ENCODE data around the gene KRT6C. TPM values are rescaled to one million over a fixed set of nuclear protein-coding genes. Genes with fewer than 3 reads are reported as not detected.
"Not testable (repeated sequence)": the region's sequence is repeated elsewhere in the genome, so short reads cannot be mapped to it uniquely, and the experiment has no call there.

The KRT6C gene
- total and polyA plus RNA-seq, 2 experiments from 2014 or later: not detected

DNA sequence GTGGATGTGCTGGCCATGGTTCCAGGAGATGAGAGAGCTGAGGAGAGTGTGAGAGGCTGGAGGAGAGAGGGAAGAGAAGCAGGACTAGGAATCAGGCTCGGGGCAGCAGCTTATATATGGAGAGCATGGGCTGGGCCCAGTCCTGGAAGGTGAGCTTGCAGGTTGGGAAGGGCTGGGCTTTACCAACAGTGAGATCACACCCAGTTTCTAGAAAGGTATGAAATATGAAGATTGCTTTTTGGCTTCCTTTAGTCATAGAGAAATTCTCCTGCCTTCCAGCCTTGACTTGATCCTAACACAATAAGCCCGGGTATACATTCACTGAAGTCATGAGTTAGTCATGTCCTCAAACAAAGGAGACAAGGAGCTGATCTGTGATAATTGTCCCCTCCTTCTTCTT lies 19.6 kb upstream of the KRT6C start, which contains the start of gene KRT6A:
TSS of gene KRT6A (minus strand) at position 86 of the 400 bp plus-strand sequence. CDS start at position 17, 69 bp downstream.
- Histone ChIP-seq H3K36me3 (no peaks in the 10 kb centered on the region), H3K27ac (no peak within 1 kb of the TSS), H3K27me3 (peaks cover 3% of the 10 kb centered on the region), H3K4me3 (no peak within 1 kb of the TSS), H3K4me1 (ENCODE audit: low read depth) (peaks cover 7% of the 10 kb centered on the region), H3K9me3 (ENCODE audit: low read depth) (no peaks in the 10 kb centered on the region)
- no peak for DNase-seq (ENCODE audit: low read depth in 1 of 2, low spot score in 1 of 2)
- no peak for TF ChIP-seq CTCF (IDR thresholded peaks at IDR 0.05; ENCODE audit: low read depth, low read length)

DNA sequence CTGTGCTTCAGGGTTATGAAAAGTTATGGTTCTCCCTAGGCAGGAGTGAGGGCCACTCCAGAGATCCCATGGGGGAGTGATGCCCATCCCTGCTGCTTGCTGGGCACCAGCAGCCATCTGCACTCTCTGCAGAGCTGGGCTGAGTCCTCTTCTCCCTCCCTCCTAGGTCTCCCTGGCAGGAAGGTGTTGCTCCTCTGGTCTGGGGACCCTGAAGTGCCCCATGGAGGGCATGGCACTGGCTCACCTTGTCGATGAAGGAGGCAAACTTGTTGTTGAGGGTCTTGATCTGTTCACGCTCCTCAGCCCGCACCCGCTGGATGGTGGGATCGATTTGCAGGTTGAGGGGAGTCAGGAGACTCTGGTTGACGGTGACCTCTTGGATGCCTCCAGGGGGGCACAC lies 18.8 kb upstream of the KRT6C start:
- H3K36me3 ChIP-seq; H3K9me3 ChIP-seq (ENCODE audit: low read depth); DNase-seq (ENCODE audit: low read depth in 1 of 2, low spot score in 1 of 2); H3K27me3 ChIP-seq; H3K27ac ChIP-seq; H3K4me3 ChIP-seq; H3K4me1 ChIP-seq (ENCODE audit: low read depth): not testable (repeated sequence)

DNA sequence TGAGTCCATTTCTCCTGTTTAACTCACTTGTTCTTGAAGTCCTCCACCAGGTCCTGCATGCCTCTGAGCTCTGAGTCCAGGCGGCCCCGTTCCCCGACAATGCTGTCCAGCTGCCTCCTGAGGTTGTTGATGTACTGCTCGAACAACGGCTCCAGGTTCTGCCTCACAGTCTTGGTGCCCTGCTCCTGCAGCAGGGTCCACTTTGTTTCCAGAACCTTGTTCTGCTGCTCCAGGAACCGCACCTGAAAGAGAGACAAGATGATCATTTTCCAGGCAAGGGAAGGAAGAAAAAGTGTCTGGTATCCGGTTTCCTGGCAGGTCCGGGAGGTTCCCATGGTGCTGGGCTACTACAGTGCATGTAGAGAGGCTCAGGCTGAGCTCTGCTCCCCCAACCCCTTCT lies 17.9 kb upstream of the KRT6C start:
- not testable (repeated sequence) for H3K4me3 ChIP-seq; H3K36me3 ChIP-seq; H3K9me3 ChIP-seq (ENCODE audit: low read depth); DNase-seq (ENCODE audit: low read depth in 1 of 2, low spot score in 1 of 2); H3K4me1 ChIP-seq (ENCODE audit: low read depth); H3K27me3 ChIP-seq; H3K27ac ChIP-seq

DNA sequence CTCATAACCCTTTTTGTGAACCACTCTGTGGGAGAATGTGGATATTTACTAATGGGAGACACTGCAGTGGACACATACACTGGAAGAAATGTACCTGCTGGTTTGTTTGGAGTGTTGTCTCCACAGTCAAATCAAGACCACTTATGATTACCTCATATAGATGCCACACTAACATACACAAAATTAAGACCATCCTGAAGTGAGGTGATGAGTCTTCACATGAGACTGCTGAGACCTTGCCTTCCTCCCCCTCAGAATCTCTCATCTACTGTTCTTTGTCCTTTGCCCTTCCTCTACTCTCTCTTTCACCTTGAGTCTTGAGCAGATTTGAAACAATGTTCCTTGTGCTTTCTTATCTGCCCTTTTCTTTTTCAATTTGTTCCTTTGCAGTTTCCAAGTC lies 15.1 kb upstream of the KRT6C start:
- peaks cover 3% of the 10 kb centered on the region for H3K27me3 ChIP-seq
- no peak for DNase-seq (ENCODE audit: low read depth in 1 of 2, low spot score in 1 of 2)
- no peak overlapping the region for H3K27ac ChIP-seq
- no peaks in the 10 kb centered on the region for H3K9me3 ChIP-seq (ENCODE audit: low read depth)
- no peaks in the 10 kb centered on the region for H3K4me1 ChIP-seq (ENCODE audit: low read depth)
- H3K4me3 ChIP-seq: no peak overlapping the region
- no peak for TF ChIP-seq CTCF (IDR thresholded peaks at IDR 0.05; ENCODE audit: low read depth, low read length)
- no peaks in the 10 kb centered on the region for H3K36me3 ChIP-seq

DNA sequence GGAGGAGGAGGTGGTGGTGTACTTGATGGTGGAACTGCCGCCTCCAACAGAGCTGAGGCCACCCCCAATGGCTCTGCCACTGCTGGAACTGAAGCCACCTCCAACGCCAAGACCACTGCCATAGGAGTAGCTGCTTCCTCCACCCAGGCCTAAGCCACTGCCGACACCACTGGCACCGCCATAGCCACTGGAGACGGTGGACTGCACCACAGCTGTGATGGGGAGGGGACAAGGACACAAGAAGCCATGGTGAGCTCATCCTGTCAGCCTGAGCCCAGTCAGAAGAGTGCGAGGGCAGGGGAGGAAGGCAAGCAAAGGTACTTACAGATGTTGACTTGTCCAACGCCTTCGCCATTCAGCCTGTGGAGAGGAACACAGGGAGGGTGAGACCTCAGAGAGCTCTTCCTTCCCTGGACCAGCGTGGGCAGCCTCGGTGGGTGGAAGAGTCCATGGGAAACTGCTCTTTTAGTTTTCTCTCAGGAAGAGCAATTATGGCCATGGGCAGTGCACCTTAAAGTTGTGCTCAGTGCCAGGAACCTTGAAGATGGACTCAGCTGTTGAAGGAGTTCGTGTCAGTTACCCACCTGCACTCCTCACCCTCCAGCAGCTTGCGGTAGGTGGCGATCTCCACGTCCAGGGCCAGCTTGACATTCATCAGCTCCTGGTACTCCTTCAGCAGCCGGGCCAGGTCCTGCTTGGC lies 14.3 kb upstream of the KRT6C start:
- H3K36me3 ChIP-seq; H3K27me3 ChIP-seq; H3K27ac ChIP-seq; DNase-seq (ENCODE audit: low read depth in 1 of 2, low spot score in 1 of 2); H3K4me3 ChIP-seq; H3K4me1 ChIP-seq (ENCODE audit: low read depth); H3K9me3 ChIP-seq (ENCODE audit: low read depth): not testable (repeated sequence)

- no peaks in the 10 kb centered on the region for H3K9me3 ChIP-seq (ENCODE audit: low read depth)
- no peak overlapping the region for H3K4me3 ChIP-seq
- peaks cover 3% of the 10 kb centered on the region for H3K27me3 ChIP-seq
- H3K4me1 ChIP-seq (ENCODE audit: low read depth): no peaks in the 10 kb centered on the region
- H3K27ac ChIP-seq: no peak overlapping the region
- no peaks in the 10 kb centered on the region for H3K36me3 ChIP-seq
- no peak for DNase-seq (ENCODE audit: low read depth in 1 of 2, low spot score in 1 of 2)
- no peak for TF ChIP-seq CTCF (IDR thresholded peaks at IDR 0.05; ENCODE audit: low read depth, low read length)
Observed at GRCh38 chr12:52487211-52487610, 13.6 kb upstream of the KRT6C start.

- Histone ChIP-seq H3K4me3 (no peak overlapping the region), H3K36me3 (no peaks in the 10 kb centered on the region), H3K4me1 (ENCODE audit: low read depth) (no peaks in the 10 kb centered on the region), H3K27me3 (peaks cover 3% of the 10 kb centered on the region), H3K27ac (no peak overlapping the region), H3K9me3 (ENCODE audit: low read depth) (no peaks in the 10 kb centered on the region)
- DNase-seq (ENCODE audit: low read depth in 1 of 2, low spot score in 1 of 2): no peak
- no peak for TF ChIP-seq CTCF (IDR thresholded peaks at IDR 0.05; ENCODE audit: low read depth, low read length)
Observed at GRCh38 chr12:52486166-52487105, 12.8 kb upstream of the KRT6C start.
